ENCODE data around the gene IPO5.
"Not testable (repeated sequence)": the region's sequence is repeated elsewhere in the genome, so short reads cannot be mapped to it uniquely, and the experiment has no call there.

Gene IPO5

GRCh38 chr13:98035373-98035772 is 81.9 kb downstream of the IPO5 start:
- no peaks in the 10 kb centered on the region for H3K36me3 ChIP-seq (ENCODE audit: insufficient read depth, low read length)
- ATAC-seq (ENCODE audit: insufficient read depth, low read depth) (no peak), DNase-seq (no peak)
- TF ChIP-seq CTCF (IDR thresholded peaks at IDR 0.05; ENCODE audit: borderline replicate concordance, extremely low read depth, low read length, poor library complexity, severe bottlenecking) (no peak), EZH2 (IDR thresholded peaks at IDR 0.05; ENCODE audit: borderline replicate concordance, low read depth, low read length, severe bottlenecking) (no peak)
- no peak overlapping the region for H3K4me3 ChIP-seq (ENCODE audit: low read depth in 1 of 2, low read length in 2 of 2)
- no peaks in the 10 kb centered on the region for H4K20me1 ChIP-seq (ENCODE audit: insufficient read depth, low read length)
- H3K27me3 ChIP-seq (ENCODE audit: insufficient read depth, low read length, poor library complexity): no peaks in the 10 kb centered on the region
- no peaks in the 10 kb centered on the region for H3K4me1 ChIP-seq (ENCODE audit: insufficient read depth, low read length)
- no peak overlapping the region for H3K27ac ChIP-seq (ENCODE audit: low read length)
- H3K79me2 ChIP-seq (ENCODE audit: insufficient read depth, low read length): no peaks in the 10 kb centered on the region
- no peak overlapping the region for H3K9ac ChIP-seq (ENCODE audit: low read depth, low read length)
- no peaks in the 10 kb centered on the region for H3K9me3 ChIP-seq (ENCODE audit: insufficient read depth, low read length, severe bottlenecking)
- no peak overlapping the region for H2AFZ ChIP-seq (ENCODE audit: low read depth, low read length)
- H3K4me2 ChIP-seq (ENCODE audit: insufficient read depth, low read length): no peak overlapping the region

GRCh38 chr13:98036564-98037302 is 83.3 kb downstream of the IPO5 start:
- H3K79me2 ChIP-seq (ENCODE audit: insufficient read depth, low read length); H3K27ac ChIP-seq (ENCODE audit: low read length); DNase-seq; H3K9me3 ChIP-seq (ENCODE audit: insufficient read depth, low read length, severe bottlenecking); H3K36me3 ChIP-seq (ENCODE audit: insufficient read depth, low read length); H2AFZ ChIP-seq (ENCODE audit: low read depth, low read length); ATAC-seq (ENCODE audit: insufficient read depth, low read depth); H3K4me3 ChIP-seq (ENCODE audit: low read depth in 1 of 2, low read length in 2 of 2); H3K4me2 ChIP-seq (ENCODE audit: insufficient read depth, low read length); H3K9ac ChIP-seq (ENCODE audit: low read depth, low read length); H4K20me1 ChIP-seq (ENCODE audit: insufficient read depth, low read length); H3K4me1 ChIP-seq (ENCODE audit: insufficient read depth, low read length); H3K27me3 ChIP-seq (ENCODE audit: insufficient read depth, low read length, poor library complexity): not testable (repeated sequence)

GRCh38 chr13:98039261-98039660 is 85.8 kb downstream of the IPO5 start:
- no peak for TF ChIP-seq EZH2 (IDR thresholded peaks at IDR 0.05; ENCODE audit: borderline replicate concordance, low read depth, low read length, severe bottlenecking)
- TF ChIP-seq CTCF (IDR thresholded peaks at IDR 0.05; ENCODE audit: borderline replicate concordance, extremely low read depth, low read length, poor library complexity, severe bottlenecking): no peak
- no peak overlapping the region for H2AFZ ChIP-seq (ENCODE audit: low read depth, low read length)
- no peak overlapping the region for H3K9ac ChIP-seq (ENCODE audit: low read depth, low read length)
- H3K9me3 ChIP-seq (ENCODE audit: insufficient read depth, low read length, severe bottlenecking): no peaks in the 10 kb centered on the region
- no peaks in the 10 kb centered on the region for H3K4me1 ChIP-seq (ENCODE audit: insufficient read depth, low read length)
- no peak overlapping the region for H3K4me3 ChIP-seq (ENCODE audit: low read depth in 1 of 2, low read length in 2 of 2)
- no peak overlapping the region for H3K27ac ChIP-seq (ENCODE audit: low read length)
- no peaks in the 10 kb centered on the region for H3K79me2 ChIP-seq (ENCODE audit: insufficient read depth, low read length)
- no peaks in the 10 kb centered on the region for H3K36me3 ChIP-seq (ENCODE audit: insufficient read depth, low read length)
- no peaks in the 10 kb centered on the region for H4K20me1 ChIP-seq (ENCODE audit: insufficient read depth, low read length)
- ATAC-seq (ENCODE audit: insufficient read depth, low read depth) (no peak), DNase-seq (no peak)
- no peaks in the 10 kb centered on the region for H3K27me3 ChIP-seq (ENCODE audit: insufficient read depth, low read length, poor library complexity)
- H3K4me2 ChIP-seq (ENCODE audit: insufficient read depth, low read length): no peak overlapping the region

GRCh38 chr13:98039964-98040363 is 86.5 kb downstream of the IPO5 start:
- Histone ChIP-seq H2AFZ (ENCODE audit: low read depth, low read length) (no peak overlapping the region), H3K4me1 (ENCODE audit: insufficient read depth, low read length) (no peaks in the 10 kb centered on the region), H3K4me3 (ENCODE audit: low read depth in 1 of 2, low read length in 2 of 2) (no peak overlapping the region), H3K4me2 (ENCODE audit: insufficient read depth, low read length) (no peak overlapping the region), H3K9ac (ENCODE audit: low read depth, low read length) (no peak overlapping the region), H3K79me2 (ENCODE audit: insufficient read depth, low read length) (no peaks in the 10 kb centered on the region), H4K20me1 (ENCODE audit: insufficient read depth, low read length) (no peaks in the 10 kb centered on the region), H3K9me3 (ENCODE audit: insufficient read depth, low read length, severe bottlenecking) (no peaks in the 10 kb centered on the region), H3K27me3 (ENCODE audit: insufficient read depth, low read length, poor library complexity) (no peaks in the 10 kb centered on the region), H3K36me3 (ENCODE audit: insufficient read depth, low read length) (no peaks in the 10 kb centered on the region), H3K27ac (ENCODE audit: low read length) (no peak overlapping the region)
- no peak for ATAC-seq (ENCODE audit: insufficient read depth, low read depth)
- no peak for DNase-seq
- TF ChIP-seq CTCF (IDR thresholded peaks at IDR 0.05; ENCODE audit: borderline replicate concordance, extremely low read depth, low read length, poor library complexity, severe bottlenecking) (no peak), EZH2 (IDR thresholded peaks at IDR 0.05; ENCODE audit: borderline replicate concordance, low read depth, low read length, severe bottlenecking) (no peak)
